MM.1S (cell line): ENCODE data around the gene NNAT.

Experiments used
- CTCF ChIP-seq: fragments of 300-600 bp; sonication (generic); IDR thresholded peaks from 2 replicates; pipeline ENCODE4 v1.5.1; 2016; ENCODE audit warnings: antibody characterized with exemption, low read length, mixed read lengths
- EZH2 ChIP-seq: fragments of 300-600 bp; sonication (generic); optimal IDR thresholded peaks from 2 replicates; pipeline ENCODE3; 2017; ENCODE audit warnings: low read depth, mild to moderate bottlenecking, antibody characterized with exemption, low read length, mixed read lengths

- TF ChIP-seq CTCF (no peak), EZH2 (no peak)
These were observed 1.4 kb downstream of the NNAT start for GRCh38 chr20:37522260-37523011.
